ENCODE measurements around the gene INPP5B. TPM values are rescaled to one million over a fixed set of nuclear protein-coding genes. Genes with fewer than 3 reads are reported as not detected.
A peak's percentile ranks its signal among the peaks of the same experiment; 100 is the strongest.

Gene INPP5B
- total and polyA plus RNA-seq, 9 of the 15 experiments (the other 6 are each of a cell fraction or from before 2014, with no cell fraction given), result 14.1 to 28.7 (median 20.9) TPM

GRCh38 chr1:37840711-37841110, 106.1 kb downstream of the INPP5B start:
- ChIA-PET POLR2A (interaction anchor here (0.5 to 1.7 kb wide), 5 partner anchors 10 to 109 kb away, joined by 3 to 5 read pairs (median 4); partner anchors contain the start of genes C1orf122 and YRDC), CTCF (ENCODE audit: low intra/inter-chr PET ratio) (no interaction called here)
- peak; percentile 41; the same call in 1 of the 2 replicates for TF ChIP-seq NFIC (IDR thresholded peaks at IDR 0.05)
- no peak for TF ChIP-seq PRMT5 (CRISPR knock-in tag; IDR thresholded peaks at IDR 0.05)
- H3K9ac ChIP-seq (ENCODE audit: insufficient read depth in 1 of 2, low read depth in 2 of 2, low read length in 2 of 2), result peak overlapping the region in 1 of 2 experiments; percentile 51; a peak in 1 of 4 replicates
- no peak overlapping the region for H3K27ac ChIP-seq (ENCODE audit: extremely low read depth, low read depth, low read length)
- no peak overlapping the region for H3K4me2 ChIP-seq (ENCODE audit: insufficient read depth, low read length)
- in situ Hi-C loops (cut with MboI), result no loop called here
- H3K4me3 ChIP-seq, result no peak overlapping the region
- ATAC-seq, result no peak
- no peaks in the 10 kb centered on the region for H4K20me1 ChIP-seq (replicated peaks; ENCODE audit: control insufficient read depth, insufficient read depth, low read length)
- peaks cover 46% of the 10 kb centered on the region for H3K36me3 ChIP-seq (ENCODE audit: control insufficient read depth, insufficient read depth, low read length)
- peaks cover 13% of the 10 kb centered on the region; the same call in 1 of the 3 replicates for H3K79me2 ChIP-seq (ENCODE audit: control insufficient read depth, insufficient read depth, low read length)
- no peaks in the 10 kb centered on the region for H3K9me3 ChIP-seq (replicated peaks; ENCODE audit: control insufficient read depth, insufficient read depth, low read depth, low read length)
- no peak overlapping the region for H2AFZ ChIP-seq (ENCODE audit: low read depth, low read length)
- BruUV-seq (replicated peaks), result no TSS peak
- WGBS (ENCODE audit: insufficient coverage, low coverage, missing lambda C conversion rate), result 93% methylated on average over 1 of the region's 1 CpG
- no peak for FAIRE-seq
- H3K4me1 ChIP-seq (replicated peaks in 1 of 2; ENCODE audit: control insufficient read depth in 2 of 2, insufficient read depth in 2 of 2, low read length in 2 of 2), result peaks cover 0 to 11% of the 10 kb centered on the region in 2 experiments; a peak in 2 of 5 replicates
- DNase-seq (ENCODE audit: extremely low read depth in 1 of 4, low spot score in 3 of 4), result no peak
- H3K27me3 ChIP-seq (ENCODE audit: control insufficient read depth in 2 of 2, insufficient read depth in 2 of 2, low read length in 2 of 2), result no peaks in the 10 kb centered on the region
- intact Hi-C loops (cut with micrococcal nuclease), result no loop called here
- no peaks in the 10 kb centered on the region for H3K9me1 ChIP-seq (ENCODE audit: control insufficient read depth, insufficient read depth, low read length)

GRCh38 chr1:37839676-37840075, 107.2 kb downstream of the INPP5B start:
- Histone ChIP-seq H2AFZ (ENCODE audit: low read depth, low read length) (no peak overlapping the region), H3K9ac (ENCODE audit: insufficient read depth in 1 of 2, low read depth in 2 of 2, low read length in 2 of 2) (no peak overlapping the region), H3K27ac (ENCODE audit: extremely low read depth, low read depth, low read length) (no peak overlapping the region), H3K4me2 (ENCODE audit: insufficient read depth, low read length) (no peak overlapping the region), H3K79me2 (ENCODE audit: control insufficient read depth, insufficient read depth, low read length) (peaks cover 3% of the 10 kb centered on the region; the same call in 1 of the 3 replicates), H4K20me1 (replicated peaks; ENCODE audit: control insufficient read depth, insufficient read depth, low read length) (no peaks in the 10 kb centered on the region), H3K4me1 (replicated peaks in 1 of 2; ENCODE audit: control insufficient read depth in 2 of 2, insufficient read depth in 2 of 2, low read length in 2 of 2) (peaks cover 0 to 2% of the 10 kb centered on the region in 2 experiments; a peak in 1 of 5 replicates), H3K9me1 (ENCODE audit: control insufficient read depth, insufficient read depth, low read length) (no peaks in the 10 kb centered on the region), H3K4me3 (no peak overlapping the region), H3K36me3 (ENCODE audit: control insufficient read depth, insufficient read depth, low read length) (peaks cover 55% of the 10 kb centered on the region), H3K9me3 (replicated peaks; ENCODE audit: control insufficient read depth, insufficient read depth, low read depth, low read length) (no peaks in the 10 kb centered on the region), H3K27me3 (ENCODE audit: control insufficient read depth in 2 of 2, insufficient read depth in 2 of 2, low read length in 2 of 2) (no peaks in the 10 kb centered on the region)
- no peak for ATAC-seq
- no TSS peak for BruUV-seq (replicated peaks)
- 93% methylated on average over 10 of the region's 10 CpGs for WGBS (ENCODE audit: insufficient coverage, low coverage, missing lambda C conversion rate)
- no peak for DNase-seq (ENCODE audit: extremely low read depth in 1 of 4, low spot score in 3 of 4)
- ChIA-PET POLR2A (interaction anchor here (1.1 to 1.7 kb wide), 2 partner anchors 11 to 37 kb away, joined by 3 to 5 read pairs; no protein-coding TSS in a partner anchor), CTCF (ENCODE audit: low intra/inter-chr PET ratio) (no interaction called here)
- FAIRE-seq, result no peak
- in situ Hi-C loops (cut with MboI), result no loop called here
- intact Hi-C loops (cut with micrococcal nuclease), result no loop called here
- TF ChIP-seq KAT8 (IDR thresholded peaks at IDR 0.05; ENCODE audit: low read depth) (no peak), SMC3 (conservative IDR thresholded peaks at IDR 0.05; ENCODE audit: insufficient read depth, low read depth, low read length) (no peak), CGGBP1 (CRISPR knock-in tag; IDR thresholded peaks at IDR 0.05) (no peak), CBX5 (IDR thresholded peaks at IDR 0.05; ENCODE audit: borderline replicate concordance, low read depth) (no peak), RBM15 (IDR thresholded peaks at IDR 0.05; ENCODE audit: insufficient read depth, low read length) (no peak), L3MBTL2 (IDR thresholded peaks at IDR 0.05) (no peak), E2F5 (CRISPR knock-in tag; IDR thresholded peaks at IDR 0.05) (no peak), ZNF512 (tag; IDR thresholded peaks at IDR 0.05) (no peak), ETV6 (IDR thresholded peaks at IDR 0.05; ENCODE audit: borderline replicate concordance in 1 of 2, low read depth in 2 of 2, low read length in 1 of 2) (no peak), ETV6 (CRISPR knock-in tag; IDR thresholded peaks at IDR 0.05; ENCODE audit: borderline replicate concordance) (no peak), ZFX (CRISPR knock-in tag; IDR thresholded peaks at IDR 0.05) (no peak)

All from K562 (cell line).